ENCODE data around the gene NPAS2.

The NPAS2 gene

GRCh38 chr2:100955226-100955625, 135.3 kb downstream of the NPAS2 start:
- no peak overlapping the region for H2AFZ ChIP-seq (ENCODE audit: low read length)
- no peak for TF ChIP-seq EZH2phosphoT487 (IDR thresholded peaks at IDR 0.05; ENCODE audit: borderline replicate concordance)
- TF ChIP-seq CTCF (conservative IDR thresholded peaks at IDR 0.05; ENCODE audit: low read length): no peak
- no peak overlapping the region for H3K9ac ChIP-seq (ENCODE audit: low read depth, low read length, poor library complexity, severe bottlenecking)
- H3K79me2 ChIP-seq (ENCODE audit: insufficient read depth, low read length): no peaks in the 10 kb centered on the region
- no peaks in the 10 kb centered on the region for H3K9me3 ChIP-seq (ENCODE audit: insufficient read depth, low read depth, low read length)
- no peaks in the 10 kb centered on the region for H3F3A ChIP-seq (ENCODE audit: low read depth)
- no peaks in the 10 kb centered on the region for H3K36me3 ChIP-seq (ENCODE audit: insufficient read depth, low read length)
- H3K4me3 ChIP-seq (ENCODE audit: low read length, poor library complexity, severe bottlenecking): no peak overlapping the region
- H4K20me1 ChIP-seq (ENCODE audit: insufficient read depth, low read length, poor library complexity, severe bottlenecking): no peaks in the 10 kb centered on the region
- H3K27me3 ChIP-seq (ENCODE audit: insufficient read depth, low read length, poor library complexity, severe bottlenecking): no peaks in the 10 kb centered on the region
- no peaks in the 10 kb centered on the region for H3K9me2 ChIP-seq (replicated peaks; ENCODE audit: low read depth, low read length)
- no peak overlapping the region for H3K4me2 ChIP-seq (ENCODE audit: low read depth, low read length, poor library complexity, severe bottlenecking)
- H3K4me1 ChIP-seq (ENCODE audit: insufficient read depth, low read length, poor library complexity, severe bottlenecking): no peaks in the 10 kb centered on the region

GRCh38 chr2:100956081-100956480, 136.1 kb downstream of the NPAS2 start:
- Histone ChIP-seq H3K9me3 (ENCODE audit: insufficient read depth, low read depth, low read length) (no peaks in the 10 kb centered on the region), H2AFZ (ENCODE audit: low read length) (no peak overlapping the region), H3K36me3 (ENCODE audit: insufficient read depth, low read length) (no peaks in the 10 kb centered on the region), H4K20me1 (ENCODE audit: insufficient read depth, low read length, poor library complexity, severe bottlenecking) (no peaks in the 10 kb centered on the region), H3K9me2 (replicated peaks; ENCODE audit: low read depth, low read length) (no peaks in the 10 kb centered on the region), H3K4me1 (ENCODE audit: insufficient read depth, low read length, poor library complexity, severe bottlenecking) (no peaks in the 10 kb centered on the region), H3K9ac (ENCODE audit: low read depth, low read length, poor library complexity, severe bottlenecking) (no peak overlapping the region), H3F3A (ENCODE audit: low read depth) (no peaks in the 10 kb centered on the region), H3K27me3 (ENCODE audit: insufficient read depth, low read length, poor library complexity, severe bottlenecking) (no peaks in the 10 kb centered on the region), H3K4me2 (ENCODE audit: low read depth, low read length, poor library complexity, severe bottlenecking) (no peak overlapping the region), H3K4me3 (ENCODE audit: low read length, poor library complexity, severe bottlenecking) (no peak overlapping the region), H3K79me2 (ENCODE audit: insufficient read depth, low read length) (no peaks in the 10 kb centered on the region)
- TF ChIP-seq CTCF (conservative IDR thresholded peaks at IDR 0.05; ENCODE audit: low read length) (no peak), EZH2phosphoT487 (IDR thresholded peaks at IDR 0.05; ENCODE audit: borderline replicate concordance) (no peak)

- Histone ChIP-seq H3K27me3 (ENCODE audit: insufficient read depth, low read length, poor library complexity, severe bottlenecking) (no peaks in the 10 kb centered on the region), H3K36me3 (ENCODE audit: insufficient read depth, low read length) (no peaks in the 10 kb centered on the region), H3F3A (ENCODE audit: low read depth) (no peaks in the 10 kb centered on the region), H3K9ac (ENCODE audit: low read depth, low read length, poor library complexity, severe bottlenecking) (no peak overlapping the region), H3K4me1 (ENCODE audit: insufficient read depth, low read length, poor library complexity, severe bottlenecking) (no peaks in the 10 kb centered on the region), H3K4me3 (ENCODE audit: low read length, poor library complexity, severe bottlenecking) (no peak overlapping the region), H3K79me2 (ENCODE audit: insufficient read depth, low read length) (no peaks in the 10 kb centered on the region), H3K9me3 (ENCODE audit: insufficient read depth, low read depth, low read length) (no peaks in the 10 kb centered on the region), H3K4me2 (ENCODE audit: low read depth, low read length, poor library complexity, severe bottlenecking) (no peak overlapping the region), H3K9me2 (replicated peaks; ENCODE audit: low read depth, low read length) (no peaks in the 10 kb centered on the region), H2AFZ (ENCODE audit: low read length) (no peak overlapping the region), H4K20me1 (ENCODE audit: insufficient read depth, low read length, poor library complexity, severe bottlenecking) (no peaks in the 10 kb centered on the region)
- TF ChIP-seq CTCF (conservative IDR thresholded peaks at IDR 0.05; ENCODE audit: low read length): no peak
- TF ChIP-seq EZH2phosphoT487 (IDR thresholded peaks at IDR 0.05; ENCODE audit: borderline replicate concordance): no peak
Observed at GRCh38 chr2:100957996-100958653, 138.2 kb downstream of the NPAS2 start.

Measured in Loucy (cell line).